Progenitor cell of endocrine pancreas (in vitro differentiated cells): ENCODE results near the gene RASAL2. TPM values are rescaled to one million over a fixed set of nuclear protein-coding genes. Genes with fewer than 3 reads are reported as not detected.

Experiments
- DNase-seq: peaks from one replicate; pipeline ENCODE4 v3.0.0; 2021; ENCODE audit warnings: low spot score; ENCODE audit not compliant: unreplicated experiment
- H3K27ac Mint-ChIP-seq: 2 replicates; pipeline ENCODE4 v1.8.0; 2021; ENCODE audit warnings: mild to moderate bottlenecking, moderate library complexity, mixed read lengths
- H3K27me3 Mint-ChIP-seq: 2 replicates; pipeline ENCODE4 v1.8.0; 2021; ENCODE audit warnings: mixed read lengths
- H3K36me3 Mint-ChIP-seq: 2 replicates; pipeline ENCODE4 v1.8.0; 2022; ENCODE audit warnings: mixed read lengths; ENCODE audit not compliant: insufficient read depth
- H3K4me1 Mint-ChIP-seq: 2 replicates; pipeline ENCODE4 v1.8.0; 2021; ENCODE audit warnings: low read depth, mixed read lengths
- H3K4me3 Mint-ChIP-seq: 2 replicates; pipeline ENCODE4 v1.8.0; 2021; ENCODE audit warnings: low read depth, mild to moderate bottlenecking, moderate library complexity, mixed read lengths
- H3K9me3 Mint-ChIP-seq: 2 replicates; pipeline ENCODE4 v1.8.0; 2021; ENCODE audit warnings: low read depth, mixed read lengths
- CTCF ChIP-seq: fragments of 200-600 bp; sonication (generic); IDR thresholded peaks from one replicate; pipeline ENCODE4 v1.5.0; 2021; ENCODE audit warnings: antibody characterized with exemption, mild to moderate bottlenecking; ENCODE audit not compliant: unreplicated experiment
- total RNA-seq: library from RNA; stranded (reverse); gene quantifications from 2 replicates; pipeline ENCODE4 v1.2.1, GENCODE V29; 2021

Gene RASAL2
- total RNA-seq, 1 donor from 2014 or later, result 28.5 TPM

- no peak for TF ChIP-seq CTCF
- Mint-ChIP-seq H3K4me3 (no peak overlapping the region), H3K4me1 (peaks cover 18% of the 10 kb centered on the region), H3K36me3 (no peaks in the 10 kb centered on the region), H3K9me3 (no peaks in the 10 kb centered on the region), H3K27ac (no peak overlapping the region), H3K27me3 (no peaks in the 10 kb centered on the region)
- no peak for DNase-seq
Measured at GRCh38 chr1:178065250-178065649, 28.7 kb upstream of the RASAL2 start.

- TF ChIP-seq CTCF, result no peak
- Mint-ChIP-seq H3K4me1 (peaks cover 13% of the 10 kb centered on the region), H3K27me3 (no peaks in the 10 kb centered on the region), H3K27ac (no peak overlapping the region), H3K36me3 (no peaks in the 10 kb centered on the region), H3K4me3 (no peak overlapping the region), H3K9me3 (no peaks in the 10 kb centered on the region)
- no peak for DNase-seq
Measured at GRCh38 chr1:178066296-178066907, 27.5 kb upstream of the RASAL2 start.

GRCh38 chr1:178066908-178067614 lies 26.8 kb upstream of the RASAL2 start:
- Mint-ChIP-seq H3K9me3 (no peaks in the 10 kb centered on the region), H3K4me1 (peaks cover 11% of the 10 kb centered on the region), H3K36me3 (no peaks in the 10 kb centered on the region), H3K27me3 (no peaks in the 10 kb centered on the region), H3K4me3 (no peak overlapping the region), H3K27ac (peak overlapping the region; percentile 30)
- no peak for DNase-seq
- no peak for TF ChIP-seq CTCF

GRCh38 chr1:178071811-178072210 lies 22.1 kb upstream of the RASAL2 start:
- Mint-ChIP-seq H3K9me3 (no peaks in the 10 kb centered on the region), H3K36me3 (no peaks in the 10 kb centered on the region), H3K27ac (no peak overlapping the region), H3K4me3 (no peak overlapping the region), H3K4me1 (peaks cover 6% of the 10 kb centered on the region), H3K27me3 (no peaks in the 10 kb centered on the region)
- DNase-seq, result no peak
- TF ChIP-seq CTCF, result no peak

- H3K4me3 Mint-ChIP-seq, result no peak overlapping the region
- peaks cover 1% of the 10 kb centered on the region for H3K4me1 Mint-ChIP-seq
- H3K9me3 Mint-ChIP-seq, result no peaks in the 10 kb centered on the region
- H3K36me3 Mint-ChIP-seq, result no peaks in the 10 kb centered on the region
- no peak overlapping the region for H3K27ac Mint-ChIP-seq
- DNase-seq, result no peak
- H3K27me3 Mint-ChIP-seq, result peaks cover 3% of the 10 kb centered on the region
- no peak for TF ChIP-seq CTCF
Measured at GRCh38 chr1:178072326-178072725, 21.6 kb upstream of the RASAL2 start.
